Right ventricle myocardium superior (tissue), 1 donor: ENCODE measurements around the gene TSSC4. TPM values are rescaled to one million over a fixed set of nuclear protein-coding genes. Genes with fewer than 3 reads are reported as not detected.

Experiments
- ATAC-seq: fragments of 200-7000 bp; cut with Tn5 transposase; one replicate; pipeline ENCODE4 v1.9.1; 2020; ENCODE audit warnings: mild to moderate bottlenecking; ENCODE audit not compliant: poor library complexity
- DNase-seq: peaks from one replicate; pipeline ENCODE4 v3.0.0-alpha.2; 2020
- intact Hi-C: fragments of 100-400 bp; cut with DNase I; formaldehyde crosslinking; loops from one replicate; pipeline ENCODE4 v1.11.2; 2022
- total RNA-seq: library from RNA; stranded (reverse); fragmentation: NEBNext Ultra II Directional; extraction: Animal tissue kit (Norgen Biotek cat#: 25700); gene quantifications from one replicate; pipeline ENCODE4 v1.2.1, GENCODE V29; 2021
- donor health status: DM: no; HTN: yes; CAD: no; lungs with severe emphysema.

The TSSC4 gene
- total RNA-seq, 1 donor from 2014 or later, result 36.2 TPM

GRCh38 chr11:2381494-2382128, 18.9 kb upstream of the TSSC4 start:
- DNase-seq (peak; percentile 52), ATAC-seq (no peak)
- intact Hi-C loops, result no loop called here

DNA sequence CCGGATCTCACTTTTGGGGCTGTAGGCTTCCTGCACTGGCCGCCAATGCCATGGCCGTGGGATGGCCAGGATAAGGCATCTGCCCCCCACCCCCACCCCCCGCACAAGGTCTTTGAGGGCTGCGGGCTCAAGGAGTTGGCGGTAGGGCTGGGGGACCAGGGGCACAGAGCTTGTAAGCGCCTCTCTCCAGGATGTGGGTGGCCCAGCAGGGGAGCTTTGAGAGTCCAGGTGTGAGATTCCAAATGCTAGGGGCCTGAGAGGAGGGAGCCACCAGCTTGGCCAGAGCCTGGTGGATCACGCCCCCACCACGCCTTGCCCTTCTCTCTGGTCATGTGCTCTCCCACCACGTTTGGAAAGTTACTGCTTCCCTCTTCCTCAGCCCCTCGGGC, 18.4 kb upstream of the TSSC4 start:
- intact Hi-C loops, result no loop called here
- DNase-seq (peak; percentile 43), ATAC-seq (no peak)

GRCh38 chr11:2382936-2383851, 17.4 kb upstream of the TSSC4 start:
- intact Hi-C loops, result no loop called here
- ATAC-seq (peak; percentile 51), DNase-seq (peak; percentile 84)

DNA sequence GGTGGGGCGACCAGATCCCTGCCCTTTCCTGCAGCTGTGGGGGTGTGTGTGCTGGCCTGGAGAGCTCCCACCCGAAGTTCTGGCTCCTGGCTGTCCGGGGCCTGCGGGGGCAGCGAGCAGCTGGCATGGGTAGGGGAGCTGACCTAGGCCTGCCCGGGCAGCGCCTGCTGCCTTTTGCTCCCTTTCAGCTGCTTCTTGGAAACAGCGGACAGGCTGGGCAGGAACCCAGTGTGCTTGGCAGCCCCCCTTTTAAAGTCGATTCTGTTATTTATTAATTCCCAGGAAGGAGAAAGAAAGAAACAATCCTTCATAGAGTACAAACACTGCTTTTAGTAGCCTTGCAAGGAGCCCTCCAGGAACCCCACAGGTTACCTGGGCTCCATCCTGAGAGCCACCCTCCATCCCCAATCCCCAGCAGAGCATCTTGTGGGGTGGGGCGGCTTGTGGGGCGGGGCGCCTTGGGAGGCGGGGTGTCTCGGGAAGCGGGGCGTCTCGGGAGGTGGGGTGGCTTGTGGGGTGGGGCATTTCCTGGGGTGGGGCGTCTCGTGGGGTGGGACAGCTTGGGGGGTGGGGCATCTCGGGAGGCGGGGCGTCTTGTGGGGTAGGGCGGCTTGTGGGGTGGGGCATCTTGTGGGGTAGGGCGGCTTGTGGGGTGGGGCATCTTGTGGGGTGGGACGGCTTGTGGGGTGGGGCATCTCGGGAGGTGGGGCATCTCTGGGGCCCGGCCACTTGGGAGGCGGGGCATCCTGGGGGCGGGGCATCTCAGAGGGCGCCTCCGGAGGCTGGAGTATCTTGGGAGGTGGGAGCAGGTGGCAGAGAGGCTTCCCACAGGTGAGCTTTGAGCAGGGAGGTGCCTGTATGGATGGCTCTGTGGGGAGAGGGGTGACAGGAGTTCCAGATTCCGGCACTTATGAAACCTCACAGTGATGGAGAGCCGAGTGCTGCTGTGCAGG, 16.4 kb upstream of the TSSC4 start:
- ATAC-seq, result no peak
- intact Hi-C loops, result no loop called here
- peak; percentile 52 for DNase-seq

DNA sequence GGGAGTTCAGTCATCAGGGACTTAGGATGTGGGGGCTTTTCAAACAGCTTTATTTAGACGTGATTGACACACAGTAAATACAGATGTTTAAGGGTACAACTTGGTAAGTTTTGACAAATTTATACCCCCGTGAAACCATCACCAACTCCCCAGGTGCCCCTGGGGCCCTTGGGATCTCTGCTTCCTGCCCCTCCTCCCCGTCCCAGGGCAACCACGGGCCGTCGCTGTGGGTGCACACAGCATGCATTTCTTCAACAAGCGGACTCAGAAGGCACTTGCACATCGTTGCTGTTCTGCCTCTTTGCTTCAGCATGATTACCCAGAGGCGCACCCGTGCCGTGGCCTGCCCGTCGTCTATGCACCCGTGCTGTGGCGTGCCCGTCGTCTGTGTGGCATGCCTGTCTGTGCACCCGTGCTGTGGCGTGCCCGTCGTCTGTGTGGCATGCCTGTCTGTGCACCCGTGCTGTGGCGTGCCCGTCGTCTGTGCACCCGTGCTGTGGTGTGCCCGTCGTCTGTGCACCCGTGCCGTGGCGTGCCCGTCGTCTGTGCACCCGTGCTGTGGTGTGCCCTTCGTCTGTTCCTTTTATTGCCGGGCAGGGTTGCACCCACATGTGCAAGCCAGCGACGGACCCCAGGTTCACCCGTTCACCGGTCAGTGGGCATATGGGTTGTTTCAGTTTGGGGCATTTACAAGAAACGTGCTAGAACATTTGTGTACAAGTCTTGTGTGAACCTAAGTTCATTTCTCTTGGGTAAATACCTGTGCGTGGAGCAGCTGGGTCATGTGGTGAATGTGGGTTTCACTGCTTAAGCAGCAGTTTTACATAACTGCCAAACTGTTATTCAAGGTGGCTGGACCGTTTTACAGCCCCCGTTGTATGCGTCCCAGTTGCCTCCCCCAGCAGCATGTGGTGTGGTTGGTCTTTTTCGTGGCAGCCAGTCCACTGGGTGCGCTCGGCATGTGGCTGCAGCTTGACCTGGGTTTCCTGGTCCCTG, 15.1 kb upstream of the TSSC4 start:
- intact Hi-C loops, result no loop called here
- no peak for ATAC-seq
- no peak for DNase-seq

DNA sequence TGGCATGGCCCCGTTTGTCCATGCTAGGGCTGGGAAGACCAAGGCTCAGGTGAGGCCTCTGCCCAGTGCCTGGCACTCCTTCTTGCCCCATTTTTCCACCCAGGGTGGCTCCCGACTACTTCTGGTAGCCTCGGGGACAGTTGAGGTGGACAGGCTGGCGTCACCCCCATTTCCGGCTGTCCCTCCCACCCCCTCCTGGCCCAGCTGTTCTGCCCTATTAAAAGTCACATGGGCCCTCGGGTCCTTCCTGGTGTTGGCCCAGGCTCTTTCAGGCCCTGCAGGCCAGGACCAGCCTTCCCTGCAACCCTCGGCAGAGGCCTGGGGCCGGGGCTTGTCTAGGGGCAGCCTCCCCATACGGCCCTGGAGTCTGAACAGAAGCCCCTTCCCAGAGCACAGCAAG, 14.0 kb upstream of the TSSC4 start:
- ATAC-seq (no peak), DNase-seq (peak; percentile 40)
- intact Hi-C loops, result no loop called here

GRCh38 chr11:2387266-2387987, 13.1 kb upstream of the TSSC4 start:
- intact Hi-C loops, result no loop called here
- DNase-seq (no peak), ATAC-seq (no peak)

DNA sequence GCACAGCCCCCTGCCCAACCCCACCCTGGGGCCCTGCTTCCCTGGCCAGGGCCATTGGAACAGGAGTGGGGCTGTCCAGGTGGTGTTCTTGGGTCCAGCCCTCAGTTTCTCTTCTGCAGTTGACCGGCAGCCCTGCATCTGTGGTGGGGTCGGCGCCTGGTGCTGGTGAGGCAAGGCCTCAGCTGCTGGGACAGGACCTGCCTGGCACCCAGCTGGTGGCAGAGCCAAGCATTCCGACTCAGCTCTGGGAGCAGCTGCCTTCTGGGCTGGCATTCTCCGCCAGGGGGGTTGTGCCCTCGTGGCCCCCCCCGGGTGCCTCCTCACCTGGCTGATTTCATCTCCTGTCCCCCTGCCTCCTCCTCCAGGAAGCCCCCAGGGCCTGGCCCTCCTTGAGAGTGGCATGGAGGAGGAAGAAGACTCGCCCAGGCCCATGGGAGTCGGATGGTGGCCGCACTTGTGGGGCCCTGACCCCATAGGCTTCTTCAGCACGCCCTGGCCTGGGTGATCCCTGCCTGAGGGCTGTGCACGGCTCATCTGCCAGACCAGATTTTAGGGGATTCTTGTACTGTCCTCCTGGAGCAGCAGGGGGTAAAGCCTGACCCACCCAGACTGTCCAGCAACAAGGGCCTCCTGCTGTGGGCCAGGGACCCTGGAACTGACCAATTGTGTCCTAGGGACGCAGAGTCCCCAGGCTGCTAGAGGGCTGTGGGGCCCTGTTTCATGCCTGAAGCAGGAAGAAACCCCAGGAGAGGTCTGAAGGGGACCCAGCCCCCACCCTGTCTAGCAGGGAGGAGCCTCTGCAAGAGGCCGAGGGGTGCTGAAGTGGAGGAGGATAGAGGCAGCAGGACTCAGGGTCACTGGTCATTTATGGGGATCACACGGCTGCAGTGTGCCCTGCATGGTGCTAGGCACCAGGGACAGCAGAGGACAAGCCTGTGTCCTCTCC, 11.8 kb upstream of the TSSC4 start:
- DNase-seq (no peak), ATAC-seq (no peak)
- intact Hi-C loops, result no loop called here

GRCh38 chr11:2389377-2390026, 11.0 kb upstream of the TSSC4 start:
- intact Hi-C loops, result no loop called here
- DNase-seq (no peak), ATAC-seq (no peak)

- intact Hi-C loops, result no loop called here
- peak; percentile 21 for ATAC-seq
- DNase-seq, result no peak
Measured at GRCh38 chr11:2390091-2390724, 10.3 kb upstream of the TSSC4 start.

GRCh38 chr11:2390725-2391151, 9.8 kb upstream of the TSSC4 start:
- DNase-seq (no peak), ATAC-seq (peak; percentile 13)
- intact Hi-C loops, result no loop called here

- intact Hi-C loops, result no loop called here
- DNase-seq (no peak), ATAC-seq (no peak)
Measured at GRCh38 chr11:2391181-2391975, 9.2 kb upstream of the TSSC4 start.

GRCh38 chr11:2392241-2392959, 8.2 kb upstream of the TSSC4 start:
- DNase-seq (no peak), ATAC-seq (no peak)
- intact Hi-C loops, result no loop called here
